NT2/D1 (cell line): Measurements from ENCODE around the gene REV3L.

ENCODE experiments used
- DNase-seq: peaks from one replicate; pipeline ENCODE4 v3.0.0-alpha.2; 2011; ENCODE audit warnings: low read depth, low spot score
- H3K27me3 ChIP-seq: 2 replicates; pipeline ENCODE4 v1.6.0; 2011; ENCODE audit warnings: mild to moderate bottlenecking; ENCODE audit not compliant: insufficient read length, insufficient read depth
- H3K36me3 ChIP-seq: 2 replicates; pipeline ENCODE4 v1.6.1; 2011; ENCODE audit warnings: mild to moderate bottlenecking, low read length, mixed read lengths; ENCODE audit not compliant: insufficient read depth, insufficient read length
- H3K4me1 ChIP-seq: 2 replicates; pipeline ENCODE4 v1.5.1; 2011; ENCODE audit not compliant: insufficient read depth, insufficient read length
- H3K4me3 ChIP-seq: 2 replicates; pipeline ENCODE4 v1.5.1; 2011; ENCODE audit warnings: low read depth; ENCODE audit not compliant: insufficient read length
- H3K9ac ChIP-seq: 2 replicates; pipeline ENCODE4 v1.6.0; 2011; ENCODE audit warnings: low read depth; ENCODE audit not compliant: insufficient read length
- H3K9me3 ChIP-seq: 2 replicates; pipeline ENCODE4 v1.5.1; 2011; ENCODE audit warnings: mild to moderate bottlenecking, low read length; ENCODE audit not compliant: insufficient read depth
- SUZ12 ChIP-seq: IDR thresholded peaks from 2 replicates; pipeline ENCODE4 v1.6.1; 2011; ENCODE audit not compliant: insufficient read length, insufficient read depth; ENCODE audit errors: extremely low read depth
- YY1 ChIP-seq: IDR thresholded peaks from 2 replicates; pipeline ENCODE4 v1.6.1; 2011; ENCODE audit not compliant: insufficient read length, insufficient read depth
- ZNF274 ChIP-seq: IDR thresholded peaks from 2 replicates; pipeline ENCODE4 v1.6.1; 2011; ENCODE audit warnings: mild to moderate bottlenecking, low read depth, low read length

REV3L gene

GRCh38 chr6:111277819-111278218, 205.2 kb downstream of the REV3L start:
- H3K4me1 ChIP-seq = no peaks in the 10 kb centered on the region
- H3K9ac ChIP-seq = no peak overlapping the region
- peaks cover 20% of the 10 kb centered on the region for H3K9me3 ChIP-seq
- TF ChIP-seq ZNF274 (no peak), SUZ12 (no peak), YY1 (no peak)
- H3K27me3 ChIP-seq = no peaks in the 10 kb centered on the region
- no peak for DNase-seq
- H3K36me3 ChIP-seq = peaks cover 54% of the 10 kb centered on the region
- no peak overlapping the region for H3K4me3 ChIP-seq

- TF ChIP-seq YY1 = no peak
- TF ChIP-seq SUZ12 = no peak
- TF ChIP-seq ZNF274 = no peak
- Histone ChIP-seq H3K9ac (no peak overlapping the region), H3K4me3 (no peak overlapping the region), H3K4me1 (no peaks in the 10 kb centered on the region), H3K27me3 (no peaks in the 10 kb centered on the region), H3K36me3 (peaks cover 54% of the 10 kb centered on the region), H3K9me3 (peaks cover 9% of the 10 kb centered on the region)
- DNase-seq = no peak
Observed at GRCh38 chr6:111276736-111277135, 206.3 kb downstream of the REV3L start.

GRCh38 chr6:111276335-111276734, 206.7 kb downstream of the REV3L start:
- no peaks in the 10 kb centered on the region for H3K4me1 ChIP-seq
- no peak for TF ChIP-seq ZNF274
- TF ChIP-seq SUZ12 = no peak
- TF ChIP-seq YY1 = no peak
- DNase-seq = no peak

GRCh38 chr6:111274593-111275217, 208.3 kb downstream of the REV3L start:
- no peak for DNase-seq
- Histone ChIP-seq H3K9me3 (peaks cover 4% of the 10 kb centered on the region; the same call in 1 of the 2 replicates), H3K4me1 (no peaks in the 10 kb centered on the region), H3K27me3 (no peaks in the 10 kb centered on the region), H3K36me3 (peaks cover 57% of the 10 kb centered on the region), H3K4me3 (no peak overlapping the region), H3K9ac (no peak overlapping the region)
- TF ChIP-seq YY1 (no peak), ZNF274 (no peak), SUZ12 (no peak)

More at GRCh38 chr6:111276335-111276734, 206.7 kb downstream of the REV3L start:
- Histone ChIP-seq H3K9ac (no peak overlapping the region), H3K4me3 (no peak overlapping the region), H3K27me3 (no peaks in the 10 kb centered on the region), H3K36me3 (peaks cover 54% of the 10 kb centered on the region), H3K9me3 (peaks cover 8% of the 10 kb centered on the region; the same call in 1 of the 2 replicates)

- no peak overlapping the region for H3K9ac ChIP-seq
- H3K36me3 ChIP-seq = peaks cover 60% of the 10 kb centered on the region
- H3K9me3 ChIP-seq = no peaks in the 10 kb centered on the region; the same call in 1 of the 2 replicates
- no peak for DNase-seq
- no peak for TF ChIP-seq ZNF274
- no peak for TF ChIP-seq YY1
- no peak for TF ChIP-seq SUZ12
- H3K4me1 ChIP-seq = no peaks in the 10 kb centered on the region
- H3K27me3 ChIP-seq = no peaks in the 10 kb centered on the region
- H3K4me3 ChIP-seq = no peak overlapping the region
Observed at GRCh38 chr6:111270121-111270520, 212.9 kb downstream of the REV3L start.

- Histone ChIP-seq H3K4me1 (no peaks in the 10 kb centered on the region), H3K27me3 (no peaks in the 10 kb centered on the region), H3K9ac (no peak overlapping the region), H3K4me3 (no peak overlapping the region), H3K36me3 (peaks cover 54% of the 10 kb centered on the region), H3K9me3 (no peaks in the 10 kb centered on the region; the same call in 1 of the 2 replicates)
- no peak for TF ChIP-seq ZNF274
- TF ChIP-seq SUZ12 = no peak
- no peak for TF ChIP-seq YY1
- DNase-seq = no peak
Observed at GRCh38 chr6:111269401-111269970, 213.5 kb downstream of the REV3L start.

- no peak overlapping the region for H3K9ac ChIP-seq
- no peaks in the 10 kb centered on the region for H3K27me3 ChIP-seq
- H3K4me3 ChIP-seq = no peak overlapping the region
- DNase-seq = no peak
- peaks cover 54% of the 10 kb centered on the region for H3K36me3 ChIP-seq
- TF ChIP-seq SUZ12 (no peak), YY1 (no peak), ZNF274 (no peak)
- H3K9me3 ChIP-seq = no peaks in the 10 kb centered on the region
- no peaks in the 10 kb centered on the region for H3K4me1 ChIP-seq
Observed at GRCh38 chr6:111267764-111268333, 215.2 kb downstream of the REV3L start.
